Inflammatory macrophage (primary cell): ENCODE results near the gene MYLK.
"Not testable (repeated sequence)": the region's sequence is repeated elsewhere in the genome, so short reads cannot be mapped to it uniquely, and the experiment has no call there.

ENCODE experiments used
- DNase-seq, 2 donors: peaks; one replicate each; pipeline ENCODE4 v3.0.0-alpha.2; 2020 to 2022

The MYLK gene

DNA sequence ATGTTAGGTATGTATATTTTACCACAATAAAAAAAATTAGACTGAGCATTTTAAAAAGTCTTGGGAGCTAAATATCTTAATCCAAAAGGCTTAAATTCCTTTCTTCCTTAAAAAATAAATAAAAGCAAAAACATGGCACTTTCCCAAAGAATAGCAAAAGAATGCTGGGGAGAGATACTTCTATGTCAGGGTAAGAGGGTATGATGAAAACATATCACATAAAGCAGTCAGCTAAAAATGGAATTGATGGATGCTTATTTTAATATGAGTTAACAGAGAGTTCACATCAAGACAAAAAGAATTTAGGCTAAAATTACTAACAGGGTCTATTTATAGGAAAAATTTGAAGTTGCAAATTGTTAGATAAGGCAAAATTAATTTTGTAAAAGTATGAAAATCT, 141.0 kb downstream of the MYLK start:
- no peak for DNase-seq

DNA sequence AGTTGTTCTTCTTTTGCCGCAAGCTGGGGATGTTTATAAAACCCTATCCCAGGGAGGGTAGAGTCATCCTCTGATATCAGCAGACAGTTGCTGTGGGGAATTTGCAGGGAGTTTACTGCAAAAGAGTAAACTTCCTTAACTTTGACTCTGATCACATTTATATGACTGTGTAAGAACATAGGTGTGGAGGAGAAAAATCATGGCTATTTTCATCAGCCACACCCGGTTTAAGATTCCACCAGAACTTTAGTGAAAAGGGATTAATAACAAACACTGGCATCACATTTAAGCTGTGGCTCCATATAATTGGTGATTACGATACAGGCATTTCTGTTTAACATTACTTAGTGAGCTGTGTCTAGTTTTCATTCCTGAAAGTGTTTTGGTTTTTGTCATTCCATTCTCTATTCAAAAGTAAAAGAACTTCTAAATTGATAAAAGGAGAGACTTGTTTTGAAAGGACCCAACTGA, 143.1 kb downstream of the MYLK start:
- DNase-seq: no peak

DNA sequence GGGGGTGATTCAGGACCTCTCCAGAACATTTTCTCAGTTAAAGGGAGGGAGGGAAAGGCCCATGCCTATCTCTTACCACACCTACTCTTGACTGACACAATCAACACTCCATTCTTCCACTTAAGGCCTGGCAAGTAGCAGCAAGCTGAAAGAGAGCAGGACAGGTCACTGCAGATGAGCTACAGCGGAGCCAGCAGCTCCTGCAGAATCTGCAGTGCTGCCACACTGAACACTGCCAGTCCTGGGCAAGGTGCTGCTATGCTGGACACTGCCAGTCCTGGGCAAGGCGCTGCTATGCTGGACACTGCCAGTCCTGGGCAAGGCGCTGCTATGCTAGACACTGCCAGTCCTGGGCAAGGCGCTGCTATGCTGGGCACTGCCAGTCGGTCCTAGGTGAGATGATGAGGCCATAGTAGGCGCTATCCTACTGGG, 143.7 kb downstream of the MYLK start:
- no peak for DNase-seq

DNA sequence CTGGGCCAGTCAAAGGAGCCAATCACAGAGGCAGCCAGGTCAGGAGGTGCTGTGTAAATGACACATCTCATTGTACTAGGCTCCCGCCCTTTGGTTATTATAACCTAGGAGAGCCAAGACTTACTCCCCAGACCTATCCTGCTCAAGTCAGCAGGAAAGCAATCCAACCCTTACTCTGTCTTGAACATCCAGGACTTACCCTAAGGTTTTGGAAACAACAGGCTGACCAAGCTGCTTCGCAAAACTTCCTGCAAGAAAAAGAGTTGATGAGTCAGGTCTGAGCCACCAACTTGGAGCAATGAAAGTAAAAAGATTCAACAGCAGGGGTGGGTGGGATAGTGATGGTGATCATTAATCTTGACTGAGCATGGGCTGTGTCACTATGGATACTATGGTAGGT, 144.4 kb downstream of the MYLK start:
- no peak for DNase-seq

DNA sequence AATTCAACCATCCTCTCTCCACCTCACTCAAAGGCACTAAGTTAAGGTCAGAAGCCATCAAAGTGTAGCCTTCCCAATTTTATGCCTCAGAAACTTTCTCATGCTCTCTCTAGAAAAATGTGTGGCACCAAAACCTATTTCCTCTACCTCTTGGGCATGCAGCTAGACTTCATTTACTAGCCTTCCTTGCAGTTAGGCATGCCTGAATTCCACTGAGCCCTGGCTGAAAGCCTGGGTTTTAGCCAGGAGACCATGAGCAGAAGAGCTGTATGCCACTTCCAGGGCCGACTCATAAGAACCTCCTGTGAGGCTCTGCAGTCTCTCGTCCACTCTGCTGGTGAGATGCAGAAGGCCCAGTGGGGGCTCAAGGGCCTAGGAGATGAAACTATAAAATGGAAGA, 145.0 kb downstream of the MYLK start:
- no peak for DNase-seq

DNA sequence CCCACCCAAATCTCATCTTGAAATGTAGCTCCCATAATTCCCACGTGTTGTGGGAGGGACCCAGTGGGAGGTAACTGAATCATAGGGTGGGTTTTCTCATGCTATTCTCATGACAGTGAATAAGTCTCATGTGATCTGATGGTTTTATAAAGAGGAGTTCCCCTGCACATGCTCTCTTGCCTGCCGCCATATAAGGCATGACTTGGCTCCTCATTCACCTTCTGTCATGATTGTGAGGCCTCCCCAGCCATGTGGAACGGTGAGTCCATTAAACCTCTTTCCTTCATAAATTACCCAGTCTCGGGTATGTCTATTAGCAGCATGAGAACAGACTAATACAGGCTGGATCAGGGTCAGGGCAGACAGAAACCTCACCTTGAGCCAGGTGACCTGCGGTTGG, 145.6 kb downstream of the MYLK start:
- DNase-seq: not testable (repeated sequence)

DNA sequence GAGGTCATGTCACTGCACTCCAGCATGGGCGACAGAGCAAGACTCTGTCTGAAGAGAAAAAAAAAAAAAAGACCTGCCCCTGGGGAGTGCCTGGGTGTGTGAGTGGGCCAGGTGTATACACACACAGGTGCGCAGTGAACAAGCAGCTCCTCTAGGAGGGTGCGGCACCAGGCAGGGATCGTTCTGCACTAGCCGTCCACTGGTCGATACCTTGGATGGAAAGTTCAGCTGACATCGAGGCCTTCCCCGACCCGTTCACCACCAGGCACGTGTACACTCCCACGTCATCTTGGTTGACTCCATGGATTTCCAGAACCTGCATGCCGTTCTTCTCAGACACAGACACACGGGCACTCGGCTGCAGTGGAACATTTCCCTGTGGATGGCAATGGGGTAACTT, 147.0 kb downstream of the MYLK start:
- DNase-seq: no peak

DNA sequence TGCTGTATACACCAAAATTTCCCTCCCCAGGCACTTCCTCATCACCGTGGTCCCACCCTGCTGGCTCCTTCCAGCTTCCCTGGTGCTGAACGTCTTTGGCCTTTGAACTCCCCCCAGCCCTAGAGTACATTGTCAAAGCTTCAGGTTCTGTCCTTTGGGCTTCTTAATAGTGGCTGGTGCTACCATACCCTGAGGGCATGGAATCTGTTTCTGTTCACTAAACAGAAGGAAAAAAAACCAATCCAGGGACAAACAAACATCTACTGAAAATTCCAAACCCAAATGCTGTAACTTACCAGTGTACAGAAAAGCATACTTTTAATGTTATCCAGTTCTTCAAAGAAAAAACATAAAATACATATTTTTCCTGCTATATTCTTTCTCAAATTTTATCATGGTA, 148.7 kb downstream of the MYLK start:
- no peak for DNase-seq

DNA sequence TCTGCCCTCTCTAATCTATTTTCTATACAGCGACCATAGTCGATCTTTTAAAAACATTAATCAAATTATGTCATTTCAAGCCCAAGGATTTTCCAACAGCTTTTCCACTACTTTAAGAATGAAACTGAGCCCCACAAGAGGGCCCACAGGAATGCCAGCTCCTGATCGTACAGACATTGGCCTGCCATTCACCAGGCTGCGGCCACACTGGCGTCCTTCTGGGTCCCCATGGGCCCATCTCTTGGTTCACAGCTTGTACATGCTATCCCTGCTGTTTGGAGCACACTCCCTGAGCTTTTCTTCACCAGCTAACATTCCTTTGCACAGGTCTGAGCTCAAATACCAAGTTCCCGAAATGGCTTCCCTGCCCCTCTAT, 149.6 kb downstream of the MYLK start:
- DNase-seq: no peak

DNA sequence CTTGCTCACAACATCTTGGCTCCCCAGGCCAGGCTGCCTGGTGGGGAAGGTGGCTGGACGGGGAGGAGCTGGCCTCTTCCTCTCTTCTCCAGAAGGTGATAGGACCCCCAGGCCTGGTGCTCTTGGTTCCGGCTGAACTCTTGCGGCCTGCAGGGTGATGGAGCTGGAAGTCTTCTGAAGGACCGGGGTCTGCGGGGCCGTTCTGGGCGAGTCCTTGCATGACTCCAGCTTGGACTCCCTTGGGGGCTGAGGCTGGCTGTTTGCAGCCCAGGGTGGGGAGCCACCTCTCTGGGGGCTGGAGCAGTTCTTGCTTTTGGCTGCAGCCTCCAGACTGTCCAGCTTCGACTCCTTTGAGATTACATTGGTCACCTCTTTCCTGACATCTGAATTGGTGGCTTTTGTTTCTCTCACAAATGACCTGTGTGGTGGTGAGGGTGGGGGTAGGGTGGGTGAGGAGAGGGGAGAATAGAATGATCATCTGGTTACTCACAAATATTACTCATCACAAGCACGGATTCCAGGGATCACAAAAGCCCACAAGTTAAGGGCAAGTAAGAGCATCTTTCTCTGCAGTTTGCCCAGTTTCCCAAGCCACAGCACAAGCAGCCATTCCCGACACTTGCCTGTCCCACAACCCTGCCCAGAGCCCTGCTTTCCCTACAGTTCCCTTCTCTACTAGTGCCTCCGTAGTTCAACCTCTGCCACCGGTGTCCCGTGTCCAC, 150.2 kb downstream of the MYLK start:
- no peak for DNase-seq

DNA sequence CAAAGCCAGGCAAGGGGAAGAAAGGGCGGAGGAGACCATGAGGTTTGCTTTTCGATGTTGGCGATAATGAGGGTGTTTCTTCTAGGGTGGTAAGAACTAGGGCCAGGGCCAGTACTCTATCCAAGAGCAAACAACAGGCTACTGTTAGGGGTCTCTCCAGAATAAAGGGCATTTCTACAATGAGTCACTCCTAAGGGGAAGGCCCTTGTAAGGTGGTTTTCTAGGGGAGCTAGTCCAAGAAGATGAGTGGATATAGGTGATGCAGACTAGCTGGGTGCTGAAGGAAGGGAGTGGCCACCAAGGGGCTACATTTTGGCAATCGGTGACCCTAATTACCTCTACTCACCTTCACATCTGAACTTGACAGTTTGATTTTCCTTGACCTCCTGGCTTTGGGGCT, 150.8 kb downstream of the MYLK start:
- no peak for DNase-seq

DNA sequence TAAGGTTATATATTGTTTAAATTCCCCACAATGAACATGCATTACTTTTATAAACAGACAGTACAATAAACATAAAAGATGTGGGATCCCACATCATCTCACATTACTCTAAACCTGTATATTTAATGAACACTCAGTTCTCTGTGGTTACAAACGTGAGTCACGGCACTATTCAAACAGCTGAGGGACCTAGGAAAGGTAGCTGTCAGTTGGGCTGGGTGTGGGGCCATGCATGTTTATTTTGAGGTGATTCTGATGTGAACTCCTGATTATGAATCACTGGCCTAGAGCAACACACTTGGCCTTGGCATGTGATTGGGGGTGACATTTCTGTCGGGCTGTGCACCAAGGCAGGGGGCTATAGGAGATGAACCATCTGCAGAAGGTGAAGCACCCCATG, 151.7 kb downstream of the MYLK start:
- DNase-seq: no peak

DNA sequence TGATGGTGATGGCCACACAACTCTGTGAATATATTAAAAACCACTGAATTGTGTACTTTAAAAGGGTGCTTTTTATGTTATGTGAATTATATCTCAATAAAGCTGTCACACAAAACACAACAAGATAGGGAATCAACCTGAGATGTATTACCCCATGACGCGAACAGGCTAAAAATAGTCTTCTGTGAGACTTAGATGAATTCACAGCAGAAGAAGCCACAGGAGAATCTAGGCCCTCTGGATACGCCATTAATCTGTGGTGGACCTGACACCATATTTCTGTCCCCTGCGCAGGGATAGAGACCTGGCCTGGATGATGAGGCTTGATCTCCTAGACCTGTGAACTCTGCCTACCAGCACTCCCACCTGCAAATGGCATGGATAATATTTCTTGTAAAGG, 153.3 kb downstream of the MYLK start:
- no peak for DNase-seq

DNA sequence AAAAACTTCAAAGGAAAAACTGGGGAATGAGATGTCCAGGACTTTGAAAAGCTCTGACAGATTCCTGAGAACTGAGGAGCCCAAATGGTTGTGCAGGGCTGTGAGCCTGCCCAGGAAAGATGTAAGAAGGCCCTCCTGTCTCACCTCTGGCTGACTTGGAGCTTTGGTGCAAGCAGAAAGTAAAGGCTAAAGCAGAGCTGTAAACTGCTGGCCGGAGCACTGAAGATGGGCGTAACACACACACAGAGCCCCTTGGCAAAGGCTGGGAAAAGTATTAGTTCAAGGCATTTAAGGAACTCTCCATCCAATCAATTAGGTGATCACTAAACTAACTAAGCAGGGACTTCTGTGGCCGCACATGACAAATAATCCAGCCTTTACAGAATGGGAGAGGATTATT, 155.1 kb downstream of the MYLK start:
- no peak for DNase-seq

DNA sequence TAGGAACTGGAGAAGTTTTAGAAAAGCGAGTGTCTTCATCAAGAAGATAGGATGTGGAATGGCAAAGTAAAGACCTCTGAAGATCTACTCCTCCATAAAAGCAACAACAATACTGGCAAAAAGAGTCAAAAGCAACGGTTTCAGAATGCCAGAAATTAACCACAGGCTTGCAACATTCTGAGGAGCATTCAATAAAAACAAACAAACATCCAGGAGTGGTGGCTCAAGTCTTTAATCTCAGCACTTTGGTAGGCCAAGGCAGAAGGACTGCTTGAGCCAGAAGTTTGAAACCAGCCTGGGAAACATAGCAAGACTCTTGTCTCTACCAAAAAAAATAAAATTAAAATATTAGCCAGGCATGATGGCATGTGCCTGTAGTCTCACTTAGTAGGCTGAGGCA, 156.1 kb downstream of the MYLK start:
- no peak for DNase-seq

DNA sequence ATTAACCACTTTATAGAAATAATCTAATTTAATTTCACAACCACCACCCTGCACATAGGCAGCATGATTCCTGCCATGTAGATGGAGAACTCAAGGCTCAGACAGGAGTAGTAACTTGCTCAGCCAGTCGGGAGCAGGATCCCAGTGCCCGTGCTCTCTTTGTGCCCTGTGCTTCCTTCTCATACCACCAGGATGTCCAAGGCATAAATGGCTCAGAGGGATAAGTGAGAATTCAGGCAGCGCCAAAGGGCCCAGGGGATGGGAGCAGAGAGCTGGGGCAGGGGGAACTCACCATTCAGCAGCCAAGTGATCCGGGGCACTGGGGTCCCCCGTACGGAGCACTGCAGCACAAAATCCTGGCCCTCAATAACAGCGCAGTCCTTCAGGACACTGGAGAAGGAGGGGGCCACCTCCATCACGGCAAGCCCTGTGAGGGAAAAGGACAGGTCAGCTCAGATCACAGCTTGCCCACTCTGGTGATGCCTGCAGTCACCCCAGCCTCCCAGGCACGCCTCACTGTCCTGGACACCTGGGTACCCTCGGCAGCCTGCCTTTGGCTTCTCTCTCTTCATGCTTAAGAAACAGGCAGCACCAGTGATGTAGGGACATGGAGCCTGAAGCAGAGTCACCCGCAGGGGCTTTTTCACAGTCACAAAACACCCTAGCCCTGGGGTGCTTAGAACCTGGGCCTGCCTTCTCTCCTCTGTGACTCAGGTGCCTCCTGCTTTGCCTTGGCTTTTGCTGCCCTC, 158.3 kb downstream of the MYLK start:
- DNase-seq: no peak

DNA sequence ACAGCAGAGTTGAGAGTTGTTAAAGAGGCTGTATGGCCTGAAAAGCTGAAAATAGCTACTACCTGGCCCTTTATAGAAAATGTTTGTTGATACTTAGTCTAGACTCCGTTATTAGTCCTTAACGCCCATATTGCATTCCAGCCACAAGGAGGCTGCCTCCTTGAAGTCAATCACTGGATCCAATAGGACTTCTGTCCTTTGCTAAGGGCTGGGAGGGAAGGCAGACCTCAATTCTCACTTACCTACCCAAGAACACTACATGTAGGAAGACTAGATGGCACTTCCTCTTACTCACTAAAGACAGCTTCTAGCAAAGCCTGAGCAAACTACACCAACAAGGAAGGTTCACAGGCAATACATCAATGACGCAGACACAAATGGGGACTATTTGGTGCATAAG, 159.8 kb downstream of the MYLK start:
- no peak for DNase-seq

DNA sequence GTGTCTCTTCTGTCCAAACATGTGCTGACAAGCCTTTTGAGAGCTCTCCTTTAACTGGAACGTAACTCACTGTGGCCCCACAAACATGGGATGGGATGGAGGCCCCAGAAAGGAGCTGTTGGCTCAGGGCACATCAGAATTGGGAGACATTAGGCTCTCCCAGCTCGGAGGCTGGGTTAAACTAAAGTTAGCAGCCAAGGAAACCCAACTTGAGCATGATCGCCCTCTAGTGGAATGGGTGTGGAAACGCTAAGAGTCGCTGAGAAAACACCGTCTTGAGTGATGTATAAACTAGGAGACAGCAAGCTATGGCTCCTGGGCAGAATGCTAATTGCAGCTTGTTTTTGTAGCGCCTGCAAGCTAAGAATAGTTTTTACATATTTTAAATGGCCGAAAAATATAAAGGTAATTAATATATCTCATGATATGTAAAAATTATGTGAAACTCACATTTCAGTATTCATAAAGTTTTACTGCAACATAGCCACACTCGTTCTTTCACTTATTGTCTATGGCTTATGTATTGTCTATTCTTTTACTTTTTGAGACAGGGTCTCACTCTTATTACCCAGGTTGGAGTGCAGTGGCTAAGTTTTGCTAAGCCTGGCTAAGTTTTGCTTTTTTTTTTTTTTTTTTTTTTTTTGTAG, 160.5 kb downstream of the MYLK start:
- DNase-seq: peak; percentile 76 to 80

DNA sequence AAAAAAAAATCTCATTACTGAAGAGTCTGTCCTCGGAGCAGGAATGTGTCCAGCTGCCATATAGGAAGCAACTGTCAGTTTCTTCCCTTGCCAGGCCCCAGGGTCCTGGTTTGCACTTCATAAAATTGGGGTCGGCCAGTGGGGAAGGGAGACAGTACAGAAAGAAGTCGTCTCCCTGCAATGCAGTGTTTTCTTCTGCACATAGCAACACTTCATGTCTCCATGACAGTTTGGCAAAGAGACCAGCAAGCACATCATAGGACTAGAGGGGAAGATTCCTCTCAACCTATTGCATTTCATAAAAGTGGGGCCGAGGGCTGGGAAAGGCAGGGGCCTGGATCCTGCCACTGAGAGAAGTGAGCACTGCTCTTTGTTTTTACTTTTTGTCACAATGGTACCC, 161.1 kb downstream of the MYLK start:
- DNase-seq: no peak

DNA sequence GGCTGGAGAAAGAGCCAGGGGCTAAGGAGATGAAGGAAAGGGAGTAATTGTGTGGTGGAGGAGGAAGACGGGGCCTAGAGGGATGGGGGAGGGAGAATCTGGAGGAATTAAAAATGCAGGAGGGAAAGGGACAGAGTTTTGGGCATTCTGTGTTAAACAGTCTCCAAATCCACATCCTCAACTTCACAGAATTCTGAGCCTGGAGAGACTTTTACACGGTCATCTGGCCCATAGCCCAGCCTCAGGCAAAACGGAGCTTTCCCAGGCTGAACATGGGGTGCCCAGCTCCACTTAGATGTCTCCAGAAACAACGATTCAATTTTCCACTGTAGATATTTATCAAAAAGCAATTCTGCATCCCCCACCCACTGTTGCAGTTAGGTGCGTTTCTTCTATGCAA, 161.7 kb downstream of the MYLK start:
- no peak for DNase-seq

DNA sequence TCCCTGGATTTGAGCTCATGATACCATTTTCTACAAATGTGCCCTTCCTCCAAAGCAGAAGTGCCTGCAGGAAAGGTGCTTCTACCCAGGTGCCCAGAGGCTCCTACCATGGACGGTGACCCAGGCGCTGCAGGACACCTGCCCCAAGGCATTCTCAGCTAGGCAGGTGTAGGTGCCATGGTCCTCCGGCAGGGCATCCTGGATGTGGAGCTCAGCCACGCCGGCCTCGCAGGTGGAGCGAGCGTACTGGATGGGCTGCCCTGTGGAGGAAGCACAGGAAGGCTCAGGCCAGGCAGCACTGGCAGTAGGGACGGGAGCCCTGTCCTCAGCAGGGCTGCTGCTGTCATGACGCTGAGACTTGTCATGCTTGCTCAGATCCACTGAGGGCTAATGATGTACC, 162.1 kb downstream of the MYLK start:
- DNase-seq: no peak

DNA sequence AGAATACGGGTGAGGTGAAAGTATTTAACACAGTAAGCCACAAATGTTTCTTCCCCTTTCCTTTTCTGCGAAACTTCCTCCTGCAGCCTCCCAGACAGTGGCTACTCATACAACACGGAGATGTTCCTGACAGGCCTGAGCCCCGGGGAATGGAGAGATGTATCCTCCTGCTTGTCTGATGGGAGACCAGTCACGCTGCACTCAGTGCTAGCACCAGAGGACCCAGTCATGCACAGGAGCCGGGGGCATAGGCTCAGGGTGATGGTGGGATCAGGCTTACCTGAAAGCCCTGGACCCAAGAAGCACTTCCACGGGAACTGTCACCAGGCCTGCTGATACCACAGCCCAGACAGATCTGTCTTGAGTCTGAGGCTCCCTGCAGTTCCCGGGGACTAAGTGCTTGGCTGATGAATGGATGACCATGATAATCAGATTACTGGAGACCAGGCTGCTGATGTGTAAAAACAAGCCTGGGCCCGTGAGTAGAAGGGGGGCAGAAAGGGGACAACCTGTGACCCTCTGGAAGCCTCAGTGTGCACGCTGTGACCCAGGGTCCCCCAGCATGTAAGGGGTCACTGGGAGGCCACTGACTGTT, 162.9 kb downstream of the MYLK start:
- not testable (repeated sequence) for DNase-seq

DNA sequence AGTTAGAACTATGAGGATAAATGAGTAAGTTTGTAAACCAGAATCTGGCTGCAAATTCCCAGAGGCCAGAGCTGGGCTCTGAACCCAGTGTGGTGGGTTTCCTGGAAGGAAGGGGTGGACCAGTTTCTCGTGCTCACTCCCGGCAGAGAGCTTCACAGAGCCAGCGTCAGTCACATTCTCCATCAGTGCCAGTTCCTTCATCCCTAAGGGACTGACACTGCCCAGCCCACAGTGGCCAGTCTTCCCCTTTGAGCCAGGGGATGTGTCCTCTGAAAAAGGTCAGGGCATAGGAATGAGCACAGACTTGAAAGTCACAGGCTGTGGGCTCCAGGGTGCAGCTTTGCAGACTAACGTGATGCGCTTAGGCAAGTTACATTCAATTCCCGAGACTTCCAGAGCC, 163.5 kb downstream of the MYLK start:
- no peak for DNase-seq
